HG03354 (cell line): Measurements from ENCODE around the gene ZNF664.

Source experiments
- ATAC-seq: cut with Tn5 transposase; IDR thresholded peaks from one replicate; pipeline ENCODE4 v1.9.1; 2021; ENCODE audit warnings: mild to moderate bottlenecking; ENCODE audit not compliant: unreplicated experiment, poor library complexity, severe bottlenecking

The ZNF664 gene

GRCh38 chr12:123984903-123985302, 11.9 kb downstream of the ZNF664 start:
- ATAC-seq = no peak

GRCh38 chr12:123986374-123986965, 13.5 kb downstream of the ZNF664 start:
- ATAC-seq = no peak

DNA sequence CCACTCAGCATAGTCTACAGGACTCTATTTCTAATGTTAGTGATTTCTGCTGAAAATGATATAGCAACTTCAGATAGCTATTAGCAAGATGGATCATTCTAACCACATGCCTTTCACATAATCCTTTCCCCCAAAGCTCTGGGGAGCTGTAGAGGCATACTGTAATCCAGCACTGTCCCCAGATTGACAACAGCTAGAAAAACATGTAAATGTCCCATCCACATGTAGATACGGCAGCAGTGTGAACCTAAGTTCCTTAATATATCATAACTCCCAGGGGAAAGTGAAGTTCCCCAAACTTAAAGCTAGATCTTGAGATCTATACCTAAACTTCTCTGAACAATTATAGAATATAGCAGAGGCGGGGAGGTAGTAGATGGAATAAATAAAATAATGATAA, 14.0 kb downstream of the ZNF664 start:
- no peak for ATAC-seq

GRCh38 chr12:123989168-123989567, 16.2 kb downstream of the ZNF664 start:
- ATAC-seq = no peak

- no peak for ATAC-seq
These were observed 16.7 kb downstream of the ZNF664 start for GRCh38 chr12:123989753-123990152.

- no peak for ATAC-seq
These were observed 17.5 kb downstream of the ZNF664 start for GRCh38 chr12:123990511-123990910.

DNA sequence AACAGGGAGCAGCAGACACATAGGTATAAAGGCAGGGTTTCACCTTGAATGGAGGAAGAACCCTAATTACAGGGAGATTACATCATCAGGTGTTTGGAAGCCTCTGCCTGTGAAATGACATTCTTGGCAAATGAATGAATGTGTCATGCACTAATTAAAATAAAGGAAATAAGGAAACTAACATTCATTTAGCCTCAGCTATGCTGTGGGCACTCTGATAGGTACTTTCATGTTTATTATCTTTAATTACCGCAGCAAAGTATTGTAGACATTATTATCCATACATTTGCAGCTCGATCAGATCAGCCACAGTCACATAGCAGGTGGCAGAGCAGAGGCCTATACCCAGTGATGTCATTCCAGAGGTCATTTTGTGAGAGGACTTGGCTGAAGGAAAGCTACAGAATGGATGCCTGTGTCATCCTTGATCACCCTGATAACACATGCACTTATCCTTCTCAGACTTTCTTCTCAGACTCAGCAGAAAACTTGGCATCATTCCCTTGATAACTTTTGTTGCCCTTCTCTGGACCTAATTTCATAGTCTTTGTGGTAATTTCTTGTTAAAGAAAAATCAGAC, 18.4 kb downstream of the ZNF664 start:
- no peak for ATAC-seq

GRCh38 chr12:123992118-123992825, 19.3 kb downstream of the ZNF664 start:
- ATAC-seq = no peak

DNA sequence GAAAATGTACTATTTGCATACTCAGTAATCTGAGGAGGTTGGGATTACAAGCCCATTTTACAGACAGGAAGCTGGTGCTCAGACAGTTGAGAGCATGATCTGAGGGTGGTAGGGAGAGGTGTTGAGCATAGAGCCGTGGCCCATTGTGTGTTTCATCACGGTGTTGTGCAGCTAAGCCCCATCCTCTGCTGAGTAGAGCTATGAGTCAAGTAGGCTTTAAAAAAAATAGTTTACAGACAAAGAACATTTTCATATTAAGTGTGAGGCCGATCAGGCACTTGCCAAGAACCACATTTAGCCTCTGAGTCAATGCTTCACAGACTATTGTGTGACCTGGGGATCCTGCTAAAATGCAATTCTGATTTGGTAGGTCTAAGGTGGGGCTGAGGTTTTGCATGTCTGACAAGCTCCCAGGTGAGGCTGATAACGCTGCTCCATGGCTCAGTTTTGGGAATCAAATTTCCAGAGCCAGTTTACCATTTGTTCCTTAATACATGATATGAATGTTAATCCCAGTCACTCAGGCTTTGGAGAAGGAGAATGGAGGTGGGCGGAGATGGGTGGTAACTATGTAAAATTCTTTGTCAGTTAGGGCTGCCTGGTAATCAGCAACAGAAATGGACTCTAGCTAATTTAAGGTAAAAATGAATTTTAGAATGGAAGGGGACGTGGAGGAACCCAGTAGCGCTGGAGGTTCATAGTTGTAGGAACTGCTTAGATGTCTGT, 22.2 kb downstream of the ZNF664 start:
- ATAC-seq = no peak

GRCh38 chr12:123996581-123996980, 23.6 kb downstream of the ZNF664 start:
- no peak for ATAC-seq

GRCh38 chr12:123997033-123997822, 24.2 kb downstream of the ZNF664 start:
- ATAC-seq = no peak

DNA sequence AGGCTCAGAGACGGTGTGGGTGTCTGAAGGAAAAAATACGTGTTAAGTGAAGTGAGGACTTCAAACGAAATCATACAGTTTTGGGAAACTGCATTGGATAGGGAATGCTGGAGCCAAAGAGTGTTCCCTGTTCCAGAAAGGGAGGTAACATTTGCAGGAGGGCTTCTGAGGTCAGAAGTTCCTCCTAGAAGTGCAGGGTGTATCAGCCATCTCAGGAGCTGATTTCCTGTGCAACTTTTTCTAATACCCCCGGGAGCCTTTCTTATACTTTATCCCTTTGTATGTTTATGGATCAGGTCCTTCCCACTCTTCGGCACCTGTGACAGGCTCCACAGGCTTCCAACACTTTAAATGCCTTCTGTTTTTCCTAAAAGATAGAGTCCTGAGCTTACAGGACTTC, 24.9 kb downstream of the ZNF664 start:
- ATAC-seq = no peak

- no peak for ATAC-seq
These were observed 25.5 kb downstream of the ZNF664 start for GRCh38 chr12:123998344-123998990.

- ATAC-seq = no peak
These were observed 26.0 kb downstream of the ZNF664 start for GRCh38 chr12:123998991-123999359.

- ATAC-seq = no peak
These were observed 27.1 kb downstream of the ZNF664 start for GRCh38 chr12:124000111-124000510.

GRCh38 chr12:124001343-124001742, 28.3 kb downstream of the ZNF664 start:
- ATAC-seq = no peak

GRCh38 chr12:124002021-124002644, 29.1 kb downstream of the ZNF664 start:
- ATAC-seq = no peak

DNA sequence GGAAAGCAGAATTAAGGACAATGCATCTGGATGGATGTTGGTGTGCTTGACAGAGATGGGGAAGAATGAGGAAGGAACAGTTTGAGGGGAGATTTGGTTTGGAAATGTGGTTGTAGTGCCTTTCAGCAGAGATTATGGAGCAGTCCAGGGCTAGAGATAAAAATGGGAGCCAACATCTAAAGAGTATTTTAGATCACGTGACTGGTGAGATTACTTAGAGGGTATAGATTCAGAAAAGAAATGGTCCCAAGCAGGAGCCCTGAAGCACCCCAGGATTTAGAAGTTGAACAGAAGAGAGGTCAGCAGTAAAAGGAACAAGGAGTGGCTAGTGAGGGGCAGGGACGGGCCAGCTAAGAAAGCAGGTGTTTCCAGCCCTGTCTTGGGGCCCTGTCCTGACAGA, 29.6 kb downstream of the ZNF664 start:
- no peak for ATAC-seq

DNA sequence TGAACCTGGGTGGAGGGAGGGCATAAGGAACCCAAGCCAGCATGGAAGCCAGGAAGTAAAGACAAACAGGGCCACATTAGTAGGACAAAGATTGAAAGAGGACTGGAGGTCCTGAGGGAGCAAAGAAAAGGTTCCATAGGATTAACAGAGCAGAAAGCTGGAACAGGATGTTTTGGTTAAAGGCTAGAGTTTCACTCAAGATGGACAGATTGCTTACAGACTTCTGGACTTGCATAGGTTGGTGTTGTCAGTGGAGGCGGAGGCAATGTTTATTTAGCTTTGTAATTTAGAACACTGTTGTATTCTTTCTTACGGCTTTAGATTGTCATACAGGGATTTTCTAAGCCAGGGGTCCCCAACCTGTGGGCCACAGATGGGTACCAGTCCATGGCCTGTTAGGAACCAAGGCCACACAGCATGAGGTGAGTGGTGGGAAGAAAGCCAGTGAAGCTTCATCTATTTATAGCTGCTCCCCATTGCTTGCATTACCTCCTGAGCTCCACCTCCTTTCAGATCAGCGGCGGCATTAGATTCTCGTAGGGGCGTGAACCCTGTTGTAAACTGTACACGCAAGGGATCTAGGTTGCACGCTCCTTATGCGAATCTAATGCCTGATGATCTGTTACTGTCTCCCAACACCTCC, 31.3 kb downstream of the ZNF664 start:
- no peak for ATAC-seq
